ENCODE data around the gene CYTH3. TPM values are rescaled to one million over a fixed set of nuclear protein-coding genes. Genes with fewer than 3 reads are reported as not detected.

CYTH3 gene
- total RNA-seq, 1 donor from 2014 or later = 23.2 TPM

Small RNAs within 50 kb of the gene (small RNA-seq; reads per million reads assigned to genes)
- not detected for gene RF00019 (ENCODE audit: low replicate concordance)

Other genes starting within 250 kb of the CYTH3 start
- gene ANKRD61, start 241.2 kb downstream of the CYTH3 start, total RNA-seq = not detected
- gene EIF2AK1, start 213.4 kb downstream of the CYTH3 start, total RNA-seq = 88.4 TPM
- 6.5 TPM for gene USP42, start 167.7 kb downstream of the CYTH3 start, total RNA-seq
- gene FAM220A, start 76.3 kb upstream of the CYTH3 start, total RNA-seq = 16.5 TPM
- 59.9 TPM for gene RAC1, start 101.9 kb upstream of the CYTH3 start, total RNA-seq
- gene DAGLB, start 175.3 kb upstream of the CYTH3 start, total RNA-seq = 12.6 TPM
- gene KDELR2, start 211.5 kb upstream of the CYTH3 start, total RNA-seq = 150 TPM

Data from skin of body (tissue), 2 donors.